ENCODE measurements around the gene PRPF40B. TPM values are rescaled to one million over a fixed set of nuclear protein-coding genes. Genes with fewer than 3 reads are reported as not detected.
A peak's percentile ranks its signal among the peaks of the same experiment; 100 is the strongest.

Gene PRPF40B
- polyA plus RNA-seq, 2 of the 4 experiments (the other 2 are of a cell fraction): 15.0 to 17.0 TPM

DNA sequence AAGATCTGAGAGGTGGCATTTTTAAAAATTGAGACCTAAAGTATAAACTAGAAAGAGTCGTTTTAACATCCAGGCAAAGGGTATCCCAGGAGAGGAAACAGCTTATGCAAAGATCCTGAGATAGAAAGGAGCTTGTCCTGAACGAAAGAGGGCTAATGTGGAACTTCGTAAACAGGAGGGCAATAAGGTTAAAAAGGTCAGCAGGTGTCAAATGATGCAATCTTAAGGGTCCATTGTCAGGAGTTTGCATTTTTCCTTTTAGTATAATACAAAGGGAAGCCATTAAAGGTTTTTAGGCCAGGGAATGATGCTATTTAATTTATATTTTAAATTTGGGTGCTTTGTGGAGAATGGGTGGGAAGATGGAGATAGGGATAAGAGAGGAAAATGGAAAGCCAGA, 69.5 kb downstream of the PRPF40B start:
- DNase-seq (ENCODE audit: low read depth in 1 of 2, low spot score in 1 of 2) (no peak), FAIRE-seq (no peak), ATAC-seq (no peak)
- H3K27ac ChIP-seq: no peak overlapping the region
- 61% methylated on average over 3 of the region's 3 CpGs for WGBS (ENCODE audit: missing lambda C conversion rate)
- no peaks in the 10 kb centered on the region for H3K4me1 ChIP-seq
- H3K4me3 ChIP-seq: no peak overlapping the region
- TF ChIP-seq HOXB5 (CRISPR knock-in tag; IDR thresholded peaks at IDR 0.05): no peak
- H3K9me3 ChIP-seq: no peaks in the 10 kb centered on the region
- ChIA-PET CTCF (interaction anchor here (0.6 to 1.6 kb wide), 7 partner anchors 14 to 113 kb away, joined by 3 to 8 read pairs (median 3); partner anchors contain the start of gene PRPF40B), POLR2A (no interaction called here)
- no peak overlapping the region for H3K4me2 ChIP-seq

DNA sequence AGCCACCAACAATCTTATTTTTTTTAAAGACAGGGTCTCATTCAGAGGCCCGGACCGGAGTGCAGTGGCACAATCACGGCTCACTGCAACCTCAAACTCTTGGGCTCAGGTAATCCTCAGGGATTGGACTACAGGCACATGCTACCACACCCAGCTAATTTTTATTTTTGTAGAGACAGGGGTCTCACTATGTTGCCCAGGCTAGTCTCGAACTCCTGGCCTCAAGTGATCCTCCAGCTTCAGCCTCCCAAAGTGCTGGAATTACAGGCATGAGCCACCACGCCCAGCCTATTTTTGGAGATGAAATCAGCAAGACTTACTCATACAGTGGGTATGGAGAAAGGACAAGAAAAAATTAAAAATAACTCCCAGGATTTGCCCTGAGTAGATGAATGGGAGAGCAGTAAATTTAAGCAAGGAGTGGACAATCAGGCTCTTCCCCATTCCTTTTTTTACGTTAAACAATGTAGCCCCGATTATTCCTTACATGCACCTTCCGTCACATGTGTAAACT, 70.6 kb downstream of the PRPF40B start:
- WGBS (ENCODE audit: missing lambda C conversion rate): 84% methylated on average over 8 of the region's 8 CpGs
- TF ChIP-seq NR3C1 (IDR thresholded peaks at IDR 0.05) (no peak), HMGXB4 (CRISPR knock-in tag; IDR thresholded peaks at IDR 0.05; ENCODE audit: borderline replicate concordance) (no peak), ELK1 (IDR thresholded peaks at IDR 0.05; ENCODE audit: low read depth, low read length) (no peak), BCL3 (IDR thresholded peaks at IDR 0.05) (no peak), GATA3 (IDR thresholded peaks at IDR 0.05; ENCODE audit: borderline replicate concordance) (no peak), POLR2AphosphoS2 (conservative IDR thresholded peaks at IDR 0.05; ENCODE audit: low read length) (no peak), CHD2 (IDR thresholded peaks at IDR 0.05; ENCODE audit: low read length, partially characterized antibody) (no peak), JUNB (IDR thresholded peaks at IDR 0.05) (no peak), RARB (CRISPR knock-in tag; IDR thresholded peaks at IDR 0.05) (no peak), JUN (IDR thresholded peaks at IDR 0.05) (no peak)
- Histone ChIP-seq H3K4me1 (0 out of 3 replicates have a peak, but pooled peaks cover 4% of the 10 kb centered on the region), H3K9me3 (no peaks in the 10 kb centered on the region), H3K4me2 (no peak overlapping the region), H3K4me3 (no peak overlapping the region), H3K27ac (no peak overlapping the region)
- POLR2A ChIA-PET: no interaction called here
- CTCF ChIA-PET: interaction anchor here (0.9 to 1.5 kb wide), 3 partner anchors 50 to 84 kb away, joined by 3 to 8 read pairs (median 3); partner anchors contain the start of gene PRPF40B
- ATAC-seq (no peak), DNase-seq (ENCODE audit: low read depth in 1 of 2, low spot score in 1 of 2) (peak in 1 of 2 experiments; percentile 16), FAIRE-seq (no peak)

Small RNA genes lying within 50 kb of the gene (small RNA-seq; reads per million reads assigned to genes)
- gene HIGD1AP9 (0 reads per million in 6 experiments), gene POLR2KP1 (0 to 0.26 (median 0) reads per million in 6 experiments), gene RNU6-834P (0 reads per million in 6 experiments)

Other genes starting within 250 kb of the PRPF40B start
- 1.0 and 1.2 TPM in 2 replicates for gene KCNH3, start 84.5 kb upstream of the PRPF40B start, polyA plus RNA-seq (2011; rRNA removed)
- 1.7 to 2.2 TPM (median 1.8 TPM) in 3 replicates for gene KCNH3, start 84.5 kb upstream of the PRPF40B start, polyA plus RNA-seq (2017; fragmentation: RNase III; extraction: RNeasy Plus Mini Kit Qiagen cat#74134 plus additional on column Dnase treatment)
- gene MCRS1, start 55.4 kb upstream of the PRPF40B start, polyA plus RNA-seq (2011; rRNA removed): 68.5 and 69.4 TPM in 2 replicates
- 61.5 to 64.1 TPM (median 62.4 TPM) in 3 replicates for gene MCRS1, start 55.4 kb upstream of the PRPF40B start, polyA plus RNA-seq (2017; fragmentation: RNase III; extraction: RNeasy Plus Mini Kit Qiagen cat#74134 plus additional on column Dnase treatment)
- gene FAM186B, start 17.9 kb upstream of the PRPF40B start, polyA plus RNA-seq (2011; rRNA removed): 0.04 and 0.13 TPM in 2 replicates
- gene FAM186B, start 17.9 kb upstream of the PRPF40B start, polyA plus RNA-seq (2017; fragmentation: RNase III; extraction: RNeasy Plus Mini Kit Qiagen cat#74134 plus additional on column Dnase treatment): 0.05 to 0.11 TPM (median 0.08 TPM) in 3 replicates
- gene FMNL3, start 83.8 kb downstream of the PRPF40B start, polyA plus RNA-seq (2011; rRNA removed): 1.7 TPM in 2 replicates
- gene FMNL3, start 83.8 kb downstream of the PRPF40B start, polyA plus RNA-seq (2017; fragmentation: RNase III; extraction: RNeasy Plus Mini Kit Qiagen cat#74134 plus additional on column Dnase treatment): 1.5 to 1.7 TPM (median 1.7 TPM) in 3 replicates
- 1,088 and 1,255 TPM in 2 replicates for gene TMBIM6, start 118.0 kb downstream of the PRPF40B start, polyA plus RNA-seq (2011; rRNA removed)
- gene TMBIM6, start 118.0 kb downstream of the PRPF40B start, polyA plus RNA-seq (2017; fragmentation: RNase III; extraction: RNeasy Plus Mini Kit Qiagen cat#74134 plus additional on column Dnase treatment): 302 to 341 TPM (median 331 TPM) in 3 replicates
- gene NCKAP5L, start 204.9 kb downstream of the PRPF40B start, polyA plus RNA-seq (2011; rRNA removed): 3.0 and 3.5 TPM in 2 replicates
- gene NCKAP5L, start 204.9 kb downstream of the PRPF40B start, polyA plus RNA-seq (2017; fragmentation: RNase III; extraction: RNeasy Plus Mini Kit Qiagen cat#74134 plus additional on column Dnase treatment): 6.9 to 9.3 TPM (median 8.5 TPM) in 3 replicates
- gene BCDIN3D, start 219.5 kb downstream of the PRPF40B start, polyA plus RNA-seq (2011; rRNA removed): 5.8 and 6.9 TPM in 2 replicates
- gene BCDIN3D, start 219.5 kb downstream of the PRPF40B start, polyA plus RNA-seq (2017; fragmentation: RNase III; extraction: RNeasy Plus Mini Kit Qiagen cat#74134 plus additional on column Dnase treatment): 3.8 to 4.8 TPM (median 4.2 TPM) in 3 replicates

All from A549 (cell line).